Activated CD4-positive, alpha-beta memory T cell treated with anti-CD3 and anti-CD28 coated beads, Interleukin-2, amount 10 ng/mL, durations not matched to agents 7 days and 5 days (primary cell): Measurements from ENCODE around the gene OIP5. TPM values are rescaled to one million over a fixed set of nuclear protein-coding genes. Genes with fewer than 3 reads are reported as not detected.
"Not testable (repeated sequence)": the region's sequence is repeated elsewhere in the genome, so short reads cannot be mapped to it uniquely, and the experiment has no call there.

ENCODE experiments used
- CTCF ChIA-PET: fragments of 350-600 bp; sonication (Branson Sonifier 250); formaldehyde crosslinking; loops from one replicate; lab custom pipeline; 2021; ENCODE audit warnings: antibody characterized with exemption, inconsistent platforms; lab: Charles Lee
- POLR2A ChIA-PET: fragments of 350-600 bp; sonication (Branson Sonifier 250); formaldehyde crosslinking; loops from one replicate; lab custom pipeline; 2021; ENCODE audit warnings: antibody characterized with exemption; lab: Charles Lee
- DNase-seq: peaks from one replicate; pipeline ENCODE4 v3.0.0-alpha.2; 2020
- H3K27ac Mint-ChIP-seq: one replicate; pipeline ENCODE4 v1.8.0; 2021; ENCODE audit warnings: mild to moderate bottlenecking, mixed read lengths
- H3K27me3 Mint-ChIP-seq: one replicate; pipeline ENCODE4 v1.8.0; 2021; ENCODE audit warnings: mixed read lengths
- H3K36me3 Mint-ChIP-seq: one replicate; pipeline ENCODE4 v1.8.0; 2021; ENCODE audit warnings: low read depth, mixed read lengths
- H3K4me1 Mint-ChIP-seq: one replicate; pipeline ENCODE4 v1.8.0; 2021; ENCODE audit warnings: mixed read lengths
- H3K4me3 Mint-ChIP-seq: one replicate; pipeline ENCODE4 v1.8.0; 2021; ENCODE audit warnings: mild to moderate bottlenecking, mixed read lengths
- H3K9me3 Mint-ChIP-seq: one replicate; pipeline ENCODE4 v1.8.0; 2021; ENCODE audit warnings: mixed read lengths
- total RNA-seq, 2 experiments: library from RNA; stranded (reverse); gene quantifications; one replicate each; pipeline ENCODE4 v1.2.3, GENCODE V29; 2021

OIP5 gene
- total RNA-seq, 2 experiments from 2014 or later, result 15.2 to 15.4 TPM

DNA sequence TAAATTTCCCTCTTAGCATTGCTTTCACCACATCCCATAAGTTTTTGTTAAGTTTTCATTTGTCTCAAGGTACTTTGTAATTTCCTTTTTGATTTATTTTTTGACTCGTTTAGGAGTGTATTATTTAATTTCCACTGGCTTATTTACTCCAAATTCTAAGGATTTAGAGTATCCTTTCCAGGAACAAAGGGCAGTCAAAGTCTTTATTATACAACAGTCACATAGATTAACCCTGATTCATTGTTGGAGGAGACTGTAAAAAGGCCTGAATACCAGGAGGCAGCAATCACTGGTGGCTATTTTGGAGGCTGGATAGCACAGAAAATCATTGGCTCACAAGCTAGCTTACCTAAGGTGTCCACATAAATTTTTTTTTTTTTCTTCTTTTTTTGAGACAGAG is 39.9 kb downstream of the OIP5 start:
- DNase-seq, result no peak
- ChIA-PET CTCF (interaction anchor here (2.3 kb wide), 1 partner anchor 61 kb away, joined by 6 read pairs; the partner anchor contains the start of gene CHP1), POLR2A (interaction anchor here (1.2 kb wide), 1 partner anchor 9 kb away, joined by 4 read pairs; no protein-coding TSS in a partner anchor)
- Mint-ChIP-seq H3K36me3 (peaks cover 48% of the 10 kb centered on the region), H3K27me3 (no peaks in the 10 kb centered on the region), H3K27ac (peak overlapping the region; percentile 23), H3K4me1 (peaks cover 30% of the 10 kb centered on the region), H3K4me3 (no peak overlapping the region), H3K9me3 (no peaks in the 10 kb centered on the region)

DNA sequence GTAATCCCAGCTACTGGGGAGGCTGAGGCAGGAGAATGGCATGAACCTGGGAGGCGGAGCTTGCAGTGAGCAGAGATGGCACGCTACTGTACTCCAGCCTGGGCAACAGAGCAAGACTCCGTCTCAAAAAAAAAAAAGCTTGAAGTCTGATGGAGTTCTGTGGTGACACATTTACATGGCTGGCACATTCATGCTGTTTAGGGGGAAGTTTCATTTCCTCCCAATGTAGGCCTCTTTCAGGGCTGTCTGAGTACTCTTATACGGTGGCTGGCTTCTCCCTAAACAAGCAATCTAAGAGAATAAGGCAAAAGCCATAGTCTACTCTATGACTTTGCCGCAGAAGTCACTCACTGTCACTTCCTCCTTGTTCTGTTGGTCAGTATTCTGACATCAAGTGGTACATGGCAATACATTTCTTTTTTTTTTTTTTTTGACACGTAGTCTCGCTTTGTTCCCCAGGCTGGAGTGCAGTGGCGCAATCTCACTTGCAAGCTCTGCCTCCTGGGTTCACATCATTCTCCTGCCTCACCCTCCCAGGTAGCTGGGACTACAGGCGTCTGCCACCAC is 41.2 kb downstream of the OIP5 start:
- POLR2A ChIA-PET, result interaction anchor here (0.5 to 1.8 kb wide), 4 partner anchors 8 to 702 kb away, joined by 3 to 7 read pairs (median 4); partner anchors contain the start of genes NUSAP1 and OIP5

DNA sequence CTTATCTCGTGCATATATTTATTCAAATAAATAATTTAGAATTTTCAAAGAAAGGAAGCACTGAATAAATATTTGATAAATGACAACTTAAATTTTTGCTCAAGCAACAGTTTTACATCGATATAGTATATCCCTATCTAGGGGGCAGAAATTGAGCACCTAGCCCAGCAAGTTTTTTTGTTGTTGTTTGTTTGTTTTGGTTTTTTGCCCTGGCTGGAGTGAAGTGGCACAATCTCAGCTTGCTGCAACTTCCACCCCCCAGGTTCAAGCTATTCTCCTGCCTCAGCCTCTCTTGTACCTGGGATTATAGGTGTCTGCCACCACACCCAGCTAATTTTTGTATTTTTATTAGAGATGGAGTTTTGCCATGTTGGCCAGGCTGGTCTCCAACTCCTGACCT is 42.4 kb downstream of the OIP5 start:
- Mint-ChIP-seq H3K4me1 (peaks cover 48% of the 10 kb centered on the region), H3K4me3 (no peak overlapping the region), H3K27me3 (no peaks in the 10 kb centered on the region), H3K9me3 (no peaks in the 10 kb centered on the region), H3K27ac (no peak overlapping the region), H3K36me3 (peaks cover 65% of the 10 kb centered on the region)
- ChIA-PET CTCF (no interaction called here), POLR2A (interaction anchor here (1.1 kb wide), 1 partner anchor 21 kb away, joined by 5 read pairs; no protein-coding TSS in a partner anchor)
- DNase-seq, result no peak

More for the DNA sequence above, 41.2 kb downstream of the OIP5 start:
- Mint-ChIP-seq H3K27me3 (no peaks in the 10 kb centered on the region), H3K9me3 (no peaks in the 10 kb centered on the region), H3K4me1 (peaks cover 40% of the 10 kb centered on the region), H3K27ac (no peak overlapping the region), H3K4me3 (no peak overlapping the region), H3K36me3 (peaks cover 61% of the 10 kb centered on the region)
- CTCF ChIA-PET, result interaction anchor here (2.3 kb wide), 1 partner anchor 60 kb away, joined by 6 read pairs; the partner anchor contains the start of gene CHP1
- DNase-seq, result no peak

DNA sequence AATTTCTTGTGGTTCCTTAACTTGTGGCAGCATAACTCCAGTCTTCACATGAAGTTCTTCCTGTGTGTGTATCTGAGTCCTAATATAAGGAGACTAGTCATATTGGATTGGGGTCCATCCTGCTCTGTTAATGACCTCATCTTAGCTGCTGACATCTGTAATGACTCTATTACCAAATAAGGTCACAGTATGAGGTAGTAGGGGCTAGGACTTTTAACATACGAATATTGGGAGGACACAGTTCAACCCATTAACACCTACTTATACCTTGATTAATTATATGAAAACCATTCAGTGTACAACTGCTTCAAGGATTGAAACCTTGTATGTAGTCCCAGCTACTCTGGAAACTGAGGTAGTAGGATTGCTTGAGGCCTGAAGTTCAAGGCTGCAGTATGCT is 43.9 kb downstream of the OIP5 start:
- peak overlapping the region; percentile 47 for H3K27ac Mint-ChIP-seq
- ChIA-PET CTCF (interaction anchor here (1.2 kb wide), 2 partner anchors 12 to 57 kb away, joined by 3 read pairs; partner anchors contain the start of gene CHP1), POLR2A (interaction anchor here (0.6 to 4.7 kb wide), 6 partner anchors 19 to 57 kb away, joined by 3 to 56 read pairs (median 4); partner anchors contain the start of genes CHP1, EXD1, NUSAP1 and OIP5)
- no peaks in the 10 kb centered on the region for H3K27me3 Mint-ChIP-seq
- H3K36me3 Mint-ChIP-seq, result peaks cover 66% of the 10 kb centered on the region
- H3K9me3 Mint-ChIP-seq, result no peaks in the 10 kb centered on the region
- DNase-seq, result no peak
- peaks cover 49% of the 10 kb centered on the region for H3K4me1 Mint-ChIP-seq
- H3K4me3 Mint-ChIP-seq, result no peak overlapping the region

DNA sequence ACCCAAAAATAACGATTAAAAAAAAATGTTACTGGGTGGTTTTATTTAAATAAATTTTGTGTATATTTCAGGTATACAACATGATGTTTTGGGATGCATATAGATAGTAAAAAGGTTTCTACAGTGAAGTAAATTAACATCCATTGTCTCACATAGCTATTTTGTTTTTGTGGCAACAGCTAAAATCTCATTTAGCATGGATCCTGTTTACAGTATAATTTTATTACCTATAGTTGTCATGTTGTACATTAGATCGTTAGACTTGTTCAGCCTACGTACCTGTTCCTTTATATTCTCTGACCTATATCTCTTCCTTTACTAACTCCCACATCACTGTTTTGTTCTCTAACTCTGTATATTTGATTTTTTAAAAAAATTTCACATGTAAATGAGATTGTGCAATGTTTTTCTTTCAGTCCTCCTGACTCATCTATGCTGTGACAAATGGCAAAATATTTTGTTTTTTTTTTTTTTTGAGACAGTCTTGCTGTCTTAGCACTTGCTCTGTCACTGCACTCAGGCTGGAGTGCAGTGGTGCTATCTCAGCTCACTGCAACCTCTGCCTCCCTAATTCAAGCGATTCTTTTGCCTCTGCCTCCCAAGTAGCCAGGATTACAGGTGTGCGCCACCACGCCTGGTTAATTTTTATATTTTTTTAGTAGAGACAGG is 45.6 kb downstream of the OIP5 start:
- DNase-seq, result no peak
- Mint-ChIP-seq H3K4me3 (peak overlapping the region; percentile 42), H3K27ac (peak overlapping the region; percentile 55), H3K27me3 (no peaks in the 10 kb centered on the region), H3K4me1 (peaks cover 62% of the 10 kb centered on the region), H3K36me3 (peaks cover 62% of the 10 kb centered on the region), H3K9me3 (no peaks in the 10 kb centered on the region)
- POLR2A ChIA-PET, result interaction anchor here (0.6 to 4.7 kb wide), 6 partner anchors 10 to 693 kb away, joined by 3 to 56 read pairs (median 4); partner anchors contain the start of genes CHP1, KNL1, NUSAP1 and OIP5
- CTCF ChIA-PET, result interaction anchor here (1.1 kb wide), 2 partner anchors 46 to 56 kb away, joined by 3 to 4 read pairs; partner anchors contain the start of genes CHP1, EXD1, NUSAP1 and OIP5

DNA sequence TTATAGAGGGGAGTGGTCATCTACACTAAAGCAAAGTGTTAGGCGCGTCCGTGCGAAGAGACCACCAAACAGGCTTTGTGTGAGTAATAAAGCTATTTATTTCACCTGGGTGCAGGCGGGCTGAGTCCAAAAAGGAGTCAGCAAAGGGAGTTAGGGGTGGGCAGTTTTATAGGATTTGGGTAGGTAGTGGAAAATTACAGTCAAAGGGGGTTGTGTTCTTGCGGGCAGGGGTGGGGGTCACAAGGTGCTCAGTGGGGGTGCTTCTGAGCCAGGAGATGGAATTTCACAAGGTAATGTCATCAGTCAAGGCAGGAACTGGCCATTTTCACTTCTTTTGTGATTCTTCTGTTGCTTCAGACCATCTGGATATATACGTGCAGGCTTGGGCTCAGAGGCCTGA is 47.1 kb downstream of the OIP5 start:
- Mint-ChIP-seq H3K9me3 (no peaks in the 10 kb centered on the region), H3K27ac (peak overlapping the region; percentile 98), H3K36me3 (peaks cover 56% of the 10 kb centered on the region), H3K4me1 (peaks cover 55% of the 10 kb centered on the region), H3K4me3 (peak overlapping the region; percentile 93), H3K27me3 (no peaks in the 10 kb centered on the region)
- DNase-seq, result no peak
- ChIA-PET CTCF (interaction anchor here (1.0 to 1.1 kb wide), 2 partner anchors 47 kb away, joined by 3 to 4 read pairs; partner anchors contain the start of genes NUSAP1 and OIP5), POLR2A (interaction anchor here (0.9 to 4.7 kb wide), 7 partner anchors 16 to 379 kb away, joined by 3 to 56 read pairs (median 4); partner anchors contain the start of genes CHP1, EXD1, NDUFAF1 and NUSAP1)

DNA sequence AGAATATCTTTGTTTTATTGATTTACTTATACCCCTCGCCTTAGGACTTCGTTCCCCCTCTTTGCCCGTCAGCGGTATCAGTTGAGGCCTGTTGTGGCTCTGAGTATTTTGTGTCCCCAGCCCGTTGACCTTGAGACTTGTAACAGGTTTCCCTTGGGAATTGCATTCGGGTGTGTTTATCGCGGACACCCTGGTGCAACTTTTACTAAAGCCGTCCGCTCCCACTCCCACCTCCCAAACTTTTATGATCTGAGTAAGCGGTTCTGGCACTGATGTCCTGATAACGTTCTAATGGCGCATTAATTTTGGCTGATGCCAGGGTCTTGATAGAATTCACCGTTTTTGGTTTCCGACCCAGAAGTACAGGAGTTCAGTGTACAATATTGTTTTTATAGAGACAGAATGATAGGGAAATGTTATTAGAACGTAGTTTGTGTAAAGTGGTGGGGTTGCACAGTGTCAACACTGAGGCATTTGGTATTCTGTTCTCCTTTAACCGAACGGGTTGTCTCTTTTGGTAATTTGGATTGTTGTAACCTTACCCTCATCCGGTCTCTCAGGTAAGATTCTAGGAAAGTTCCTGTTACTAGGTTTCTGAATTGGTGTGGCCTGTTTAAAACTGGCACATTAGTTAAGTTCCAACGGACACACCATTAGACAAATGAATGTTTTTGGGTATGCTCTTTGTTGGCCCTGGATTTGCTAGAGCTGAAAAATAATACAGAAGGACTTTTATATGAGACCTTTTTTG is 47.8 kb downstream of the OIP5 start:
- H3K9me3 Mint-ChIP-seq, result no peaks in the 10 kb centered on the region
- peaks cover 55% of the 10 kb centered on the region for H3K4me1 Mint-ChIP-seq
- peak; percentile 25 for DNase-seq
- CTCF ChIA-PET, result interaction anchor here (1.0 to 1.8 kb wide), 2 partner anchors 48 to 54 kb away, joined by 3 to 8 read pairs; partner anchors contain the start of genes CHP1, EXD1, NUSAP1 and OIP5
- peak overlapping the region; percentile 93 for H3K4me3 Mint-ChIP-seq
- POLR2A ChIA-PET, result interaction anchor here (0.9 to 4.7 kb wide), 13 partner anchors 9 to 720 kb away, joined by 3 to 56 read pairs (median 5); partner anchors contain the start of genes CCDC32, CHAC1, CHP1 and EXD1
- H3K36me3 Mint-ChIP-seq, result peaks cover 62% of the 10 kb centered on the region
- H3K27ac Mint-ChIP-seq, result peak overlapping the region; percentile 98
- H3K27me3 Mint-ChIP-seq, result no peaks in the 10 kb centered on the region

DNA sequence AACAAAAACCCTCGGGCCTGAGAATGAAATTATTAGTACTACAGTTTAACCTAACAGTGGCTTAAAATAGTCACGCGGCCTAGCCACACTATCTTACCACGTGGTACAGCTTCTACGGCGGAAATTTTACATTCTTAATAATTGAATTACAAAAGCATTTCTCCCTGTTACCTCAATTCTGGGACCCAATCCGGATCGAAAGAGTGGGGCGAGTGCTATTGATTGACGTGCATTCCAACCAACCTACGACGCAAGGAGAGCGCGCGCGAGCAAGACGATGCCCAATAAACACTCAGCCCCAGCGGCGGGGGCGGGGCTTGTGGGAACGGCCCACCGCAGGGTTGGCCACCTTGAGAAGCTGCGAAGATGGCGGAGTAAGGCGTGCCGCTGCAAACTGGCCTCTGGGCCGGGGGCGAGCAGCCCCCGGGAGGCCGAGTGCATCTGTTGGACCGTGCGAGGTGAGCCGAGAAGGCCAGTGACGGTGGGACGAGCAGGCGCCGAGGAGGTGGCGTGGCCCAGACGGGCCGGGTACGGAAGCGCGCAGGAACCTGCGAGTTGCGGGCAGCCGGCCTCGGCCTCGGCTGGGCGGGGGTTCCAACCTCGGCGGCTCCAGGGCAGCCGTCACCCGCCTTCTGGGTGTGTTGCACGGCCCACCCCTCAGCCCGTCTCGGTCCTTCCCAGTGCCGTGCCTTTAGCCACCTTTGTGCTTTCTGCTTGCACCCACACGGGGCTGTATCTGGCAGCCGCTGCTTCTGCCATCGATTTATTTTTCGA is 48.6 kb downstream of the OIP5 start:
- no peaks in the 10 kb centered on the region for H3K9me3 Mint-ChIP-seq

DNA sequence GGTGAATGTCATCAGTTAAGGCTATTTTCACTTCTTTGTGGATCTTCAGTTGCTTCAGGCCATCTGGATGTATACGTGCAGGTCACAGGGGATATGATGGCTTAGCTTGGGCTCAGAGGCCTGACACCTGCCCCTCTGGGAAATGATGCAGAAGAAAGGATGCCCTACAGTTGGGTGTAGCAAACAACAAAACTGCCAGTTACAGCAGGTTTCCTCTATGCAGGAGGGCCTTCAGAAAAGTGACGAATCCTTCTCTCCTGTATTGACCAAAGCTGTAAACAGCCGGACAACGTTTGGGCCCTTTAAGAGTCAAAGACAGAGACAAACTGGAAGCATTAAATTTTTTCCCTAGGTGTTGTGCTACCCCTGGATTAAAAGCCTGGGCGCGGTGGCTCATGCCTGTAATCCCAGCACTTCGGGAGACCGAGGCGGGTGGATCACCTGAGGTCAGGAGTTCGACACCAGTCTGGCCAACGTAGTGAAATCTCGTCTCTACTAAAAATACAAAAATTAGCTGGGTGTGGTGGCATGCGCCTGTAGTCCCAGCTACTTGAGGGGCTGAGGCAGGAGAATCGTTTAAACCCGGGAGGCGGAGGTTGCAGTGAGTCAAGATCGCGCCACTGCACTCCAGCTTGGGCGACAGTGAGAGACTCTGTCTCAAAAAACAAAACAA is 49.3 kb downstream of the OIP5 start:
- Mint-ChIP-seq H3K4me1 (peaks cover 44% of the 10 kb centered on the region), H3K4me3 (peak overlapping the region; percentile 93), H3K36me3 (peaks cover 57% of the 10 kb centered on the region), H3K27ac (peak overlapping the region; percentile 98)
- not testable (repeated sequence) for H3K9me3 Mint-ChIP-seq, DNase-seq, H3K27me3 Mint-ChIP-seq
- ChIA-PET POLR2A (interaction anchor here (0.6 to 1.8 kb wide), 23 partner anchors 9 to 718 kb away, joined by 3 to 46 read pairs (median 4); partner anchors contain the start of genes CCDC32, CHAC1, CHP1 and EXD1), CTCF (interaction anchor here (0.6 to 1.8 kb wide), 4 partner anchors 9 to 425 kb away, joined by 3 to 8 read pairs (median 4); partner anchors contain the start of genes CHP1 and EXD1)

More for the DNA sequence above, 48.6 kb downstream of the OIP5 start:
- Mint-ChIP-seq H3K27ac (peak overlapping the region; percentile 98), H3K4me1 (peaks cover 51% of the 10 kb centered on the region), H3K4me3 (peak overlapping the region; percentile 93), H3K36me3 (peaks cover 60% of the 10 kb centered on the region), H3K27me3 (no peaks in the 10 kb centered on the region)
- ChIA-PET CTCF (interaction anchor here (0.6 to 1.8 kb wide), 4 partner anchors 9 to 426 kb away, joined by 3 to 8 read pairs (median 4); partner anchors contain the start of genes CHP1 and EXD1), POLR2A (interaction anchor here (0.6 to 1.8 kb wide), 23 partner anchors 8 to 719 kb away, joined by 3 to 46 read pairs (median 4); partner anchors contain the start of genes CCDC32, CHAC1, CHP1 and EXD1)
- DNase-seq, result peak; percentile 98

DNA sequence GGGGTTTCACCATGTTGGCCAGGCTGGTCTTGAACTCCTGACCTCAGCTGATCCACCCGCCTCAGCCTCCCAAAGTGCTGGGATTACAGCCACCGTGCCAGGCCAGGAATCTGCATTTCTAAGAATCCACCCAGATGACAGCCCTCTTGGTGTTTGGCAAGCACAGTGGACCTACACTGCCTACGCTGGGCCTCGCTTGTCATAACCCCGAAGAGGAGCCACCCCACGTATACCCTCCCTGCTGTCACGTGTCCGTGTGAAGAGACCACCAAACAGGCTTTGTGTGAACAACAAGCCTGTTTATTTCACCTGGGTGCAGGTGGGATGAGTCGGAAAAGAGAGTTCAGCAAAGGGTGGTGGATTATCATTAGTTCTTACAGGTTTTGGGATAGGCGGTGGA is 50.0 kb downstream of the OIP5 start:
- CTCF ChIA-PET, result interaction anchor here (1.8 kb wide), 1 partner anchor 51 kb away, joined by 8 read pairs; the partner anchor contains the start of genes CHP1 and EXD1
- Mint-ChIP-seq H3K36me3 (peaks cover 51% of the 10 kb centered on the region), H3K4me3 (peak overlapping the region; percentile 93), H3K4me1 (peaks cover 40% of the 10 kb centered on the region), H3K27ac (peak overlapping the region; percentile 98)
- not testable (repeated sequence) for H3K27me3 Mint-ChIP-seq, H3K9me3 Mint-ChIP-seq, DNase-seq
- POLR2A ChIA-PET, result interaction anchor here (1.3 to 1.8 kb wide), 4 partner anchors 19 to 132 kb away, joined by 3 to 46 read pairs (median 4); partner anchors contain the start of genes NUSAP1 and OIP5

DNA sequence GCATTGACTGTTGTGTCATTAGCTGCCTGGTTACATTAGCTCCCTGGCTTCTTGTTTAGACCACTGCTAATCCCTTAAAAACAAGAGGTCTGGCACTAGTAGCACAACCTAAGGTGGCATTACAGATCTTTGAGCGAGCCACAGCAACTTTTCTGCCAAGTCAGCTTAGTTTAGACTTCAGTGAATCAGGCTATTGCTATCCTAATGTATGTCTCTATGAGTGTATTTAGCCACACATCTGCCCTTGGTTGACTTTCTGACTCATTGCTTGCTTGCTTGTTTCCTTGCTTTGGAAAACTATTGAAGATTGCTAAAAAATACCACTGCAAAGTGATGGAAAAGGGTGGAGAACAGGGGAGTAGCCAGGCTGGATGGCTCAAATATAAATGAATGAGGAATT is 51.2 kb downstream of the OIP5 start:
- H3K4me1 Mint-ChIP-seq, result peaks cover 36% of the 10 kb centered on the region
- CTCF ChIA-PET, result no interaction called here
- no peak overlapping the region for H3K4me3 Mint-ChIP-seq
- H3K9me3 Mint-ChIP-seq, result no peaks in the 10 kb centered on the region
- POLR2A ChIA-PET, result no interaction called here
- H3K36me3 Mint-ChIP-seq, result peaks cover 46% of the 10 kb centered on the region
- H3K27me3 Mint-ChIP-seq, result no peaks in the 10 kb centered on the region
- H3K27ac Mint-ChIP-seq, result no peak overlapping the region
- DNase-seq, result no peak
